Measurements from ENCODE around the gene RAD21L1. TPM values are rescaled to one million over a fixed set of nuclear protein-coding genes. Genes with fewer than 3 reads are reported as not detected.

The RAD21L1 gene
- total and polyA plus RNA-seq, 2 donors (not counting 3 experiments of a cell fraction or from before 2014, with no cell fraction given) = 0.06 TPM; not detected in 1

DNA sequence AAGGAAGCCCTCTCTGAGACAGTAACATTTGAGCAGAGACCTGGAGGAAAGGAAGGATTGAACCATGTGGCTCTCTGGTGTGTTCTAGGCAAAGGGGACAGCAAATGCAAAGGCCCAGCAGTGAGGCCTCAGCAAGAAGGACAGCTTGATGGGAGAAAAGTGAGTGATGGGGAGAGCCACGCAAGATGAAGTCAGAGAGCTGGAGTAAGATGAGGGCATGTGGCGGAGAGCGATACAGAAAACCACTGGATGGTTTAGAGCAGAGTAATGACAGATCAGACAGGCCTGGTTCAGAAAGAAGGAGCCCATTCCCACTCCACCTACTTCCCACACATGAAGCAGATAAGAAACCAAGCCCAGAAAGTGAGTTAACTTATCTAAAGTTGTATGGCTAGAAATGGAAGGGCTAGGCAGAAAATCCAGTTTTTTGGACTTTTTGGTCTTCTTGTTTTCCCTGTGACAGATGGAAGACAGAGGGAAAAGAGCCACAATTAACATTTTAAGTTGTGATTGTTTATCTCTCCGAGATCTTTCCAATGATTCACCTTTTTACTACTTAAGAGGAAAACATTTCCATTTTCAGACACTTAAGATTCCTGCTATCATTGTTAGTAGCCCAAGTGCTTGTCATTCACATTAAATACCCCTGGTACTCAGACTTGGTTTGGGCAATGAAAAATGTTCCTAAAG lies 39.5 kb downstream of the RAD21L1 start:
- dilution Hi-C loops (cut with MboI; ENCODE audit: extremely low pct_ligation_motif_present, low sequenced_read_pairs) (no loop called here), intact Hi-C loops (cut with micrococcal nuclease) (loop anchor here (5.0 kb wide), 1 partner anchor 38 kb away; the partner anchor contains the start of gene RAD21L1)
- Histone ChIP-seq H3K36me3 (ENCODE audit: control insufficient read depth in 2 of 2, extremely low read depth in 1 of 2, insufficient read depth in 2 of 2, low read length in 2 of 2) (peaks cover 0 to 1% of the 10 kb centered on the region in 2 experiments), H3K9me1 (replicated peaks; ENCODE audit: control insufficient read depth, extremely low read depth, insufficient read depth, low read length) (no peaks in the 10 kb centered on the region), H3K9me3 (replicated peaks; ENCODE audit: control insufficient read depth, insufficient read depth, low read length) (no peaks in the 10 kb centered on the region), H3K9ac (replicated peaks; ENCODE audit: extremely low read depth, insufficient read depth, low read length) (no peak overlapping the region), H3K27ac (ENCODE audit: insufficient read depth, low read depth, low read length) (no peak overlapping the region), H3K4me3 (replicated peaks in 1 of 3; ENCODE audit: insufficient read depth in 1 of 3, low read depth in 1 of 3, low read length in 3 of 3) (no peak overlapping the region), H4K20me1 (replicated peaks; ENCODE audit: control insufficient read depth, extremely low read depth, insufficient read depth, low read length) (no peaks in the 10 kb centered on the region), H3K4me2 (ENCODE audit: insufficient read depth, low read length) (peak overlapping the region; percentile 45), H2AFZ (ENCODE audit: low read depth, low read length) (peak overlapping the region; percentile 31), H3K4me1 (ENCODE audit: control insufficient read depth, extremely low read depth, insufficient read depth, low read length) (peaks cover 8% of the 10 kb centered on the region), H3K79me2 (ENCODE audit: control insufficient read depth, insufficient read depth, low read length) (no peaks in the 10 kb centered on the region), H3K27me3 (ENCODE audit: control insufficient read depth in 2 of 2, insufficient read depth in 2 of 2, low read length in 2 of 2) (peaks cover 0 to 3% of the 10 kb centered on the region in 2 experiments)
- no peak for TF ChIP-seq EZH2 (IDR thresholded peaks at IDR 0.05; ENCODE audit: borderline replicate concordance, low read depth, low read length, severe bottlenecking)
- TF ChIP-seq GATA2 (IDR thresholded peaks at IDR 0.05; ENCODE audit: insufficient read depth, insufficient read length, low read depth, low read length) = peak; percentile 25
- DNase-seq (ENCODE audit: low read depth, low spot score) (no peak), FAIRE-seq (peak; percentile 48)
- POLR2A ChIA-PET = no interaction called here
- CTCF ChIA-PET = interaction anchor here (0.8 to 1.9 kb wide), 5 partner anchors 24 to 238 kb away, joined by 3 to 9 read pairs (median 6); no protein-coding TSS in a partner anchor
- BruUV-seq (replicated peaks) = no TSS peak

- Histone ChIP-seq H3K79me2 (ENCODE audit: control insufficient read depth, insufficient read depth, low read length) (no peaks in the 10 kb centered on the region), H3K27ac (ENCODE audit: insufficient read depth, low read depth, low read length) (no peak overlapping the region), H3K4me1 (ENCODE audit: control insufficient read depth, extremely low read depth, insufficient read depth, low read length) (peaks cover 8% of the 10 kb centered on the region), H2AFZ (ENCODE audit: low read depth, low read length) (peak overlapping the region; percentile 78), H3K4me3 (replicated peaks in 1 of 3; ENCODE audit: insufficient read depth in 1 of 3, low read depth in 1 of 3, low read length in 3 of 3) (peak overlapping the region in 2 of 3 experiments; percentile 60 to 76), H3K4me2 (ENCODE audit: insufficient read depth, low read length) (peak overlapping the region; percentile 45), H3K27me3 (ENCODE audit: control insufficient read depth in 2 of 2, insufficient read depth in 2 of 2, low read length in 2 of 2) (no peaks in the 10 kb centered on the region), H3K9me3 (replicated peaks; ENCODE audit: control insufficient read depth, insufficient read depth, low read length) (no peaks in the 10 kb centered on the region), H3K9me1 (replicated peaks; ENCODE audit: control insufficient read depth, extremely low read depth, insufficient read depth, low read length) (no peaks in the 10 kb centered on the region), H3K9ac (replicated peaks; ENCODE audit: extremely low read depth, insufficient read depth, low read length) (no peak overlapping the region), H3K36me3 (ENCODE audit: control insufficient read depth in 2 of 2, extremely low read depth in 1 of 2, insufficient read depth in 2 of 2, low read length in 2 of 2) (peaks cover 0 to 1% of the 10 kb centered on the region in 2 experiments), H4K20me1 (replicated peaks; ENCODE audit: control insufficient read depth, extremely low read depth, insufficient read depth, low read length) (no peaks in the 10 kb centered on the region)
- dilution Hi-C loops (cut with MboI; ENCODE audit: extremely low pct_ligation_motif_present, low sequenced_read_pairs) = no loop called here
- ChIA-PET CTCF (interaction anchor here (0.7 to 1.9 kb wide), 6 partner anchors 24 to 405 kb away, joined by 3 to 9 read pairs (median 4); no protein-coding TSS in a partner anchor), POLR2A (interaction anchor here (0.6 kb wide), 1 partner anchor 189 kb away, joined by 3 read pairs; no protein-coding TSS in a partner anchor)
- FAIRE-seq (no peak), DNase-seq (ENCODE audit: low read depth, low spot score) (no peak)
- intact Hi-C loops (cut with micrococcal nuclease) = loop anchor here (1.0 to 5.0 kb wide), 2 partner anchors 24 to 39 kb away; partner anchors contain the start of gene RAD21L1
- no peak for TF ChIP-seq JUN (IDR thresholded peaks at IDR 0.05; ENCODE audit: borderline replicate concordance, insufficient read depth, insufficient read length, low read depth)
- TF ChIP-seq FOS (IDR thresholded peaks at IDR 0.05; ENCODE audit: borderline replicate concordance, insufficient read depth, low read length) = no peak
- TF ChIP-seq, protein P1, sequence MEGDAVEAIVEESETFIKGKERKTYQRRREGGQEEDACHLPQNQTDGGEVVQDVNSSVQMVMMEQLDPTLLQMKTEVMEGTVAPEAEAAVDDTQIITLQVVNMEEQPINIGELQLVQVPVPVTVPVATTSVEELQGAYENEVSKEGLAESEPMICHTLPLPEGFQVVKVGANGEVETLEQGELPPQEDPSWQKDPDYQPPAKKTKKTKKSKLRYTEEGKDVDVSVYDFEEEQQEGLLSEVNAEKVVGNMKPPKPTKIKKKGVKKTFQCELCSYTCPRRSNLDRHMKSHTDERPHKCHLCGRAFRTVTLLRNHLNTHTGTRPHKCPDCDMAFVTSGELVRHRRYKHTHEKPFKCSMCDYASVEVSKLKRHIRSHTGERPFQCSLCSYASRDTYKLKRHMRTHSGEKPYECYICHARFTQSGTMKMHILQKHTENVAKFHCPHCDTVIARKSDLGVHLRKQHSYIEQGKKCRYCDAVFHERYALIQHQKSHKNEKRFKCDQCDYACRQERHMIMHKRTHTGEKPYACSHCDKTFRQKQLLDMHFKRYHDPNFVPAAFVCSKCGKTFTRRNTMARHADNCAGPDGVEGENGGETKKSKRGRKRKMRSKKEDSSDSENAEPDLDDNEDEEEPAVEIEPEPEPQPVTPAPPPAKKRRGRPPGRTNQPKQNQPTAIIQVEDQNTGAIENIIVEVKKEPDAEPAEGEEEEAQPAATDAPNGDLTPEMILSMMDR (IDR thresholded peaks at IDR 0.05; ENCODE audit: extremely low read depth in 1 of 2, insufficient read depth in 1 of 2, low read depth in 1 of 2, low read length in 2 of 2) = no peak
- no peak for TF ChIP-seq POLR2A (IDR thresholded peaks at IDR 0.05; ENCODE audit: low read depth, low read length)
- no peak for TF ChIP-seq EZH2 (IDR thresholded peaks at IDR 0.05; ENCODE audit: borderline replicate concordance, low read depth, low read length, severe bottlenecking)
- TF ChIP-seq MYC (IDR thresholded peaks at IDR 0.05; ENCODE audit: low read depth, low read length) = no peak
- TF ChIP-seq GATA2 (IDR thresholded peaks at IDR 0.05; ENCODE audit: insufficient read depth, insufficient read length, low read depth, low read length) = no peak
- TF ChIP-seq POLR2AphosphoS5 (IDR thresholded peaks at IDR 0.05; ENCODE audit: insufficient read depth, low read depth, low read length) = no peak
- TF ChIP-seq, protein P2, sequence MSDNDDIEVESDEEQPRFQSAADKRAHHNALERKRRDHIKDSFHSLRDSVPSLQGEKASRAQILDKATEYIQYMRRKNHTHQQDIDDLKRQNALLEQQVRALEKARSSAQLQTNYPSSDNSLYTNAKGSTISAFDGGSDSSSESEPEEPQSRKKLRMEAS (IDR thresholded peaks at IDR 0.05; ENCODE audit: insufficient read depth, insufficient read length) = no peak
- no TSS peak for BruUV-seq (replicated peaks)
Observed at GRCh38 chr20:1265916-1266166, 40.0 kb downstream of the RAD21L1 start.
